ENCODE results near the gene RAB11FIP3. TPM values are rescaled to one million over a fixed set of nuclear protein-coding genes. Genes with fewer than 3 reads are reported as not detected.

Gene RAB11FIP3
- total RNA-seq, 4 donors from 2014 or later = 55.5 to 136 (median 106) TPM

- peak overlapping the region in 1 of 4 donors; percentile 35 for H3K27ac ChIP-seq
- H3K27me3 ChIP-seq = no peaks in the 10 kb centered on the region
- no peaks in the 10 kb centered on the region for H3K9me3 ChIP-seq
- H3K36me3 ChIP-seq = peaks cover 0 to 52% (median 0%) of the 10 kb centered on the region in 3 donors
- peaks cover 0 to 21% (median 0%) of the 10 kb centered on the region in 4 donors for H3K4me1 ChIP-seq
- H3K4me3 ChIP-seq = peak overlapping the region in 1 of 4 donors; percentile 6
- peak in 1 of 2 donors; percentile 14 for TF ChIP-seq POLR2A (IDR thresholded peaks at IDR 0.05)
- TF ChIP-seq CTCF (IDR thresholded peaks at IDR 0.05) = no peak
- DNase-seq = peak in 1 of 3 donors; percentile 65
Observed at GRCh38 chr16:543301-544164, 118.1 kb downstream of the RAB11FIP3 start.

- TF ChIP-seq POLR2A (IDR thresholded peaks at IDR 0.05) = no peak
- no peak for TF ChIP-seq CTCF (IDR thresholded peaks at IDR 0.05)
- H3K27ac ChIP-seq = no peak overlapping the region
Observed at GRCh38 chr16:544517-544916, 119.1 kb downstream of the RAB11FIP3 start.

GRCh38 chr16:546909-547770, 121.7 kb downstream of the RAB11FIP3 start:
- Histone ChIP-seq H3K4me3 (peak overlapping the region in 2 of 4 donors; percentile 18 to 19), H3K9me3 (no peaks in the 10 kb centered on the region), H3K27me3 (no peaks in the 10 kb centered on the region), H3K4me1 (peaks cover 0 to 21% (median 0%) of the 10 kb centered on the region in 4 donors), H3K27ac (peak overlapping the region in 2 of 4 donors; percentile 1 to 31), H3K36me3 (peaks cover 0 to 59% (median 0%) of the 10 kb centered on the region in 3 donors)
- peak; percentile 49 to 89 (median 82) for DNase-seq
- TF ChIP-seq CTCF (IDR thresholded peaks at IDR 0.05) (peak in 4 of 6 experiments; percentile 40 to 77 (median 70)), POLR2A (IDR thresholded peaks at IDR 0.05) (no peak)

More at GRCh38 chr16:544517-544916, 119.1 kb downstream of the RAB11FIP3 start:
- Histone ChIP-seq H3K27me3 (no peaks in the 10 kb centered on the region), H3K4me1 (peaks cover 0 to 21% (median 0%) of the 10 kb centered on the region in 4 donors), H3K9me3 (no peaks in the 10 kb centered on the region), H3K36me3 (peaks cover 0 to 52% (median 0%) of the 10 kb centered on the region in 3 donors), H3K4me3 (no peak overlapping the region)
- no peak for DNase-seq

GRCh38 chr16:548586-548985, 123.1 kb downstream of the RAB11FIP3 start:
- Histone ChIP-seq H3K27me3 (no peaks in the 10 kb centered on the region), H3K27ac (no peak overlapping the region), H3K36me3 (peaks cover 0 to 71% (median 0%) of the 10 kb centered on the region in 3 donors), H3K4me1 (peaks cover 0 to 16% (median 0%) of the 10 kb centered on the region in 4 donors), H3K4me3 (no peak overlapping the region), H3K9me3 (no peaks in the 10 kb centered on the region)
- no peak for TF ChIP-seq POLR2A (IDR thresholded peaks at IDR 0.05)
- no peak for TF ChIP-seq CTCF (IDR thresholded peaks at IDR 0.05)
- no peak for DNase-seq

- TF ChIP-seq CTCF (IDR thresholded peaks at IDR 0.05) (no peak), POLR2A (IDR thresholded peaks at IDR 0.05) (no peak)
- H3K36me3 ChIP-seq = peaks cover 0 to 68% (median 0%) of the 10 kb centered on the region in 3 donors
- H3K27me3 ChIP-seq = no peaks in the 10 kb centered on the region
- no peak for DNase-seq
- no peaks in the 10 kb centered on the region for H3K9me3 ChIP-seq
- H3K27ac ChIP-seq = no peak overlapping the region
- H3K4me3 ChIP-seq = no peak overlapping the region
- peaks cover 0 to 21% (median 0%) of the 10 kb centered on the region in 4 donors for H3K4me1 ChIP-seq
Observed at GRCh38 chr16:549544-550263, 124.3 kb downstream of the RAB11FIP3 start.
